ENCODE measurements around the gene TYRO3.
A peak's percentile ranks its signal among the peaks of the same experiment; 100 is the strongest.

The TYRO3 gene

DNA sequence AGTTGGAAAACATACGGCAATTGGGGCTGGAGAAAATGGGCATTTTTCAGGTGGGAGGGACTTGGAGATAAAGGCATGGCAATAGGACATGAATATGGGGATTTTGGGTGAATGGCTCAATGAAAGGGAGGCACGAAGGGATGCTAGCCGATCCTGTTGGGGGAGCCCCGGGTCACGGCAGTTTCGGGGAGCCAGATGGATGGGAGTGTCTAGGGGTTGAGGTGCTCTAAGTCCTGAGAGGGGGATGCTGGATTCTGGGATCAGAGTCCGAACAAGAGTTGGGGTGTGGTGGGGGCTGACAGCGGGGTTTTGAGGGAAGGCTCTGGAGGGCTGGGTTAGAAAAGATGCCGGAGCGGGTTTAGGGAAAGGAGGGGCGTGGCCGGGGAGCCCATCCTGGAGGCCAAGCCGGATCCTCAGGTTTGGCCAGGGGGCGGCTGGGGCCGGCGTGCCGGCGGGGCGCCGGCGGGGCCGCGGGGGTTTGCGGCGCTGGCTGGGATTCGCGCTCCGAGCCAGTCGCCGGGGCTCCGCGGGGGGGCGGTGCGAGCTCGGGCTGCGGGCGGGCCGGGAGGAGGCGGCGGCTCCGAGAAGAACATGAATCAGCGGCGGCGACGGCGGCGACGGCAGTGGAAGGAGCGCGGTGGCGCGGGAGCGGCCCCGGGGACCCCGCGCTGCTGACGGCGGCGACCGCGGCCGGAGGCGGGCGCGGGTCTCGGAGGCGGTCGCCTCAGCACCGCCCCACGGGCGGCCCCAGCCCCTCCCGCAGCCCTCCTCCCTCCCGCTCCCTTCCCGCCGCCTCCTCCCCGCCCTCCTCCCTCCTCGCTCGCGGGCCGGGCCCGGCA lies at the start of gene TYRO3:
TSS of gene TYRO3 (plus strand) at position 813 of the 839 bp plus-strand sequence. CDS start 46 bp downstream, outside the sequence.
- Histone ChIP-seq H3K27ac (ENCODE audit: low read depth, low read length) (no peak within 1 kb of the TSS), H3K4me3 (ENCODE audit: low read length) (peak within 1 kb of the TSS; percentile 61), H3K9ac (ENCODE audit: low read length) (peak within 1 kb of the TSS; percentile 36), H3K27me3 (ENCODE audit: control insufficient read depth, insufficient read depth, low read length) (peaks cover 2% of the 10 kb centered on the region), H3K36me3 (ENCODE audit: control insufficient read depth, insufficient read depth, low read length) (no peaks in the 10 kb centered on the region), H3K4me1 (ENCODE audit: control insufficient read depth, insufficient read depth, low read length) (peaks cover 4% of the 10 kb centered on the region)

DNA sequence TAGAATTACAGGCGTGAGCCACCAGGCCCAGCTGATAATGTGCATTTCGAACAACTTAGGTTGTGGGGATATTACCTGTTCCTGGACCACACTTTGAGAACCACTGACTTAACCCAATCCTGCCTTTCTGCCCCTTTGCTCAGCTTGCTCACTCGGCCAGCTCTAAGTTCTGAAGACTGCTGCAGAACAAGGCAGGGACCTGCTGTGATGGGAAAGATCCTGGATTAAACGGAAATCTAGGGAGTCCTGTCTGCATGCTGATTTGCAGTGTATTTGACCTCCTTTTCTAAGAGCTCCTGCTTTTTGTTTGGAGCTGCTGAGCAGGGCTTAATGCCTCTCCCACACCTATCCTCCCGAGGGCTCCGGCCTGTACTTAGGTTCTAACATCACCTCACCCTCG lies 48.3 kb upstream of the TYRO3 start:
- Histone ChIP-seq H3K27me3 (ENCODE audit: control insufficient read depth, insufficient read depth, low read length) (peaks cover 15% of the 10 kb centered on the region), H3K4me1 (ENCODE audit: control insufficient read depth, insufficient read depth, low read length) (no peaks in the 10 kb centered on the region), H3K36me3 (ENCODE audit: control insufficient read depth, insufficient read depth, low read length) (no peaks in the 10 kb centered on the region), H3K9ac (ENCODE audit: low read length) (no peak overlapping the region), H3K27ac (ENCODE audit: low read depth, low read length) (no peak overlapping the region), H3K4me3 (ENCODE audit: low read length) (no peak overlapping the region)

GRCh38 chr15:41511331-41511898 lies 47.6 kb upstream of the TYRO3 start:
- Histone ChIP-seq H3K27me3 (ENCODE audit: control insufficient read depth, insufficient read depth, low read length) (peaks cover 15% of the 10 kb centered on the region), H3K9ac (ENCODE audit: low read length) (no peak overlapping the region), H3K27ac (ENCODE audit: low read depth, low read length) (no peak overlapping the region), H3K4me3 (ENCODE audit: low read length) (no peak overlapping the region), H3K36me3 (ENCODE audit: control insufficient read depth, insufficient read depth, low read length) (no peaks in the 10 kb centered on the region), H3K4me1 (ENCODE audit: control insufficient read depth, insufficient read depth, low read length) (no peaks in the 10 kb centered on the region)

GRCh38 chr15:41511899-41512369 lies 47.1 kb upstream of the TYRO3 start:
- H3K4me3 ChIP-seq (ENCODE audit: low read length), result peak overlapping the region; percentile 53
- no peaks in the 10 kb centered on the region for H3K36me3 ChIP-seq (ENCODE audit: control insufficient read depth, insufficient read depth, low read length)
- no peak overlapping the region for H3K27ac ChIP-seq (ENCODE audit: low read depth, low read length)
- H3K9ac ChIP-seq (ENCODE audit: low read length), result no peak overlapping the region
- peaks cover 15% of the 10 kb centered on the region for H3K27me3 ChIP-seq (ENCODE audit: control insufficient read depth, insufficient read depth, low read length)
- no peaks in the 10 kb centered on the region for H3K4me1 ChIP-seq (ENCODE audit: control insufficient read depth, insufficient read depth, low read length)

- Histone ChIP-seq H3K27me3 (ENCODE audit: control insufficient read depth, insufficient read depth, low read length) (peaks cover 15% of the 10 kb centered on the region), H3K27ac (ENCODE audit: low read depth, low read length) (no peak overlapping the region), H3K4me1 (ENCODE audit: control insufficient read depth, insufficient read depth, low read length) (no peaks in the 10 kb centered on the region), H3K36me3 (ENCODE audit: control insufficient read depth, insufficient read depth, low read length) (no peaks in the 10 kb centered on the region), H3K9ac (ENCODE audit: low read length) (no peak overlapping the region), H3K4me3 (ENCODE audit: low read length) (peak overlapping the region; percentile 53)
These were observed 46.5 kb upstream of the TYRO3 start for GRCh38 chr15:41512512-41512939.

- peak overlapping the region; percentile 53 for H3K4me3 ChIP-seq (ENCODE audit: low read length)
- no peak overlapping the region for H3K27ac ChIP-seq (ENCODE audit: low read depth, low read length)
- H3K27me3 ChIP-seq (ENCODE audit: control insufficient read depth, insufficient read depth, low read length), result peaks cover 15% of the 10 kb centered on the region
- H3K9ac ChIP-seq (ENCODE audit: low read length), result no peak overlapping the region
- H3K4me1 ChIP-seq (ENCODE audit: control insufficient read depth, insufficient read depth, low read length), result no peaks in the 10 kb centered on the region
- H3K36me3 ChIP-seq (ENCODE audit: control insufficient read depth, insufficient read depth, low read length), result no peaks in the 10 kb centered on the region
These were observed 46.0 kb upstream of the TYRO3 start for GRCh38 chr15:41512940-41513505.

- H3K4me1 ChIP-seq (ENCODE audit: control insufficient read depth, insufficient read depth, low read length), result no peaks in the 10 kb centered on the region
- H3K36me3 ChIP-seq (ENCODE audit: control insufficient read depth, insufficient read depth, low read length), result no peaks in the 10 kb centered on the region
- no peak within 1 kb of the TSS for H3K9ac ChIP-seq (ENCODE audit: low read length)
- peak within 1 kb of the TSS; percentile 53 for H3K4me3 ChIP-seq (ENCODE audit: low read length)
- H3K27me3 ChIP-seq (ENCODE audit: control insufficient read depth, insufficient read depth, low read length), result peaks cover 15% of the 10 kb centered on the region
- no peak within 1 kb of the TSS for H3K27ac ChIP-seq (ENCODE audit: low read depth, low read length)
These were observed 45.3 kb upstream of the TYRO3 start, which contains the start of gene LTK for GRCh38 chr15:41513506-41514227. LTK (minus strand) TSS chr15:41513827; CDS start chr15:41513709, 118 bp downstream.

DNA sequence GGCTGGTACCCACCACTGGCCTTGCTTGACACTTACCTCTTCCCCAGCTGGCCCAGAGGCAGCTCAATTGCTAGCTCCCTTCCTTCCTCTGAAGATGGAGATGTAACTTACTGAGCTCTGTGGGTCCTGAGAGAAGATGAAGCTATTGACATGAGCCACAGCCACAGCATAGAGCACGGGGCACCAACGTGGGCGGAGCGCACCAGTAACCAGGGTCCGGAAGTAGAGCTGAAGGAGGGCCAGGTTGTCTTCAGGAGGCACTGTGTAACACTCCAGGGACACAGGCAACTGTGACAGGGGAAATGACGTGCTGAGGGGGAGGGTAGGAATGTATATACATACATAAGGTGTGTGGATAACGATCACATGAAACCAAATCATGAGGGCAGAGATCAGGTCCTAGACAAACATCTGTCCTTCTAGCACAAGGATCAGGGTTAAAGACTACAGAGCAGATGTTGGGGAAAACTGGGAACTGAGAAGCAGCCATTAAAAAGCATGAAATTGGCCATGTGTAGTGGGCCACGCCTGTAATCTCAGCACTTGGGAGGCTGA lies 41.0 kb upstream of the TYRO3 start:
- Histone ChIP-seq H3K36me3 (ENCODE audit: control insufficient read depth, insufficient read depth, low read length) (no peaks in the 10 kb centered on the region), H3K9ac (ENCODE audit: low read length) (no peak overlapping the region), H3K27ac (ENCODE audit: low read depth, low read length) (no peak overlapping the region), H3K4me1 (ENCODE audit: control insufficient read depth, insufficient read depth, low read length) (no peaks in the 10 kb centered on the region), H3K27me3 (ENCODE audit: control insufficient read depth, insufficient read depth, low read length) (peaks cover 5% of the 10 kb centered on the region), H3K4me3 (ENCODE audit: low read length) (no peak overlapping the region)

GRCh38 chr15:41520636-41521035 lies 38.4 kb upstream of the TYRO3 start:
- Histone ChIP-seq H3K9ac (ENCODE audit: low read length) (no peak overlapping the region), H3K27ac (ENCODE audit: low read depth, low read length) (no peak overlapping the region), H3K36me3 (ENCODE audit: control insufficient read depth, insufficient read depth, low read length) (peaks cover 6% of the 10 kb centered on the region), H3K4me1 (ENCODE audit: control insufficient read depth, insufficient read depth, low read length) (no peaks in the 10 kb centered on the region), H3K4me3 (ENCODE audit: low read length) (no peak overlapping the region), H3K27me3 (ENCODE audit: control insufficient read depth, insufficient read depth, low read length) (no peaks in the 10 kb centered on the region)

- Histone ChIP-seq H3K27ac (ENCODE audit: low read depth, low read length) (no peak overlapping the region), H3K36me3 (ENCODE audit: control insufficient read depth, insufficient read depth, low read length) (peaks cover 11% of the 10 kb centered on the region), H3K4me1 (ENCODE audit: control insufficient read depth, insufficient read depth, low read length) (no peaks in the 10 kb centered on the region), H3K27me3 (ENCODE audit: control insufficient read depth, insufficient read depth, low read length) (no peaks in the 10 kb centered on the region), H3K4me3 (ENCODE audit: low read length) (no peak overlapping the region), H3K9ac (ENCODE audit: low read length) (no peak overlapping the region)
These were observed 37.4 kb upstream of the TYRO3 start for GRCh38 chr15:41521614-41522013.

GRCh38 chr15:41523097-41523496 lies 35.9 kb upstream of the TYRO3 start:
- H3K27ac ChIP-seq (ENCODE audit: low read depth, low read length), result no peak overlapping the region
- peaks cover 24% of the 10 kb centered on the region for H3K36me3 ChIP-seq (ENCODE audit: control insufficient read depth, insufficient read depth, low read length)
- no peak overlapping the region for H3K4me3 ChIP-seq (ENCODE audit: low read length)

More at GRCh38 chr15:41523097-41523496, 35.9 kb upstream of the TYRO3 start:
- Histone ChIP-seq H3K4me1 (ENCODE audit: control insufficient read depth, insufficient read depth, low read length) (no peaks in the 10 kb centered on the region), H3K27me3 (ENCODE audit: control insufficient read depth, insufficient read depth, low read length) (no peaks in the 10 kb centered on the region), H3K9ac (ENCODE audit: low read length) (no peak overlapping the region)

Data from rectal smooth muscle tissue (tissue), 1 donor.